Colonic mucosa (tissue), 4 donors: ENCODE data around the gene DOCK9. TPM values are rescaled to one million over a fixed set of nuclear protein-coding genes. Genes with fewer than 3 reads are reported as not detected.

Experiments
- DNase-seq: peaks from one replicate; pipeline ENCODE4 v3.0.0-alpha.2; 2020
- H3K27ac ChIP-seq: fragments of 200-600 bp; one replicate; pipeline ENCODE4 v1.8.0; 2021
- H3K27me3 ChIP-seq: fragments of 200-600 bp; one replicate; pipeline ENCODE4 v1.8.0; 2021
- H3K36me3 ChIP-seq: fragments of 200-600 bp; one replicate; pipeline ENCODE4 v1.8.0; 2021
- H3K4me1 ChIP-seq: fragments of 200-600 bp; one replicate; pipeline ENCODE4 v1.8.0; 2021; ENCODE audit warnings: mild to moderate bottlenecking
- H3K4me3 ChIP-seq: fragments of 200-600 bp; one replicate; pipeline ENCODE4 v1.8.0; 2021
- H3K9ac ChIP-seq, 2 donors: one replicate each; pipeline ENCODE4 v1.7.0; 2013; ENCODE audit warnings: control low read depth in 2 of 2, low read depth in 2 of 2, low read length in 2 of 2
- H3K9me3 ChIP-seq: fragments of 200-600 bp; one replicate; pipeline ENCODE4 v1.8.0; 2021
- intact Hi-C: fragments of 100-400 bp; cut with DNase I; formaldehyde crosslinking; loops from one replicate; pipeline ENCODE4 v1.14.1; 2022
- total RNA-seq, 2 donors: library from RNA; stranded (reverse); fragmentation: NEBNext Ultra II Directional in 1 of 2; extraction: Animal tissue kit (Norgen Biotek cat#: 25700) in 1 of 2; gene quantifications; one replicate each; pipeline ENCODE4 v1.2.1, GENCODE V29; 2021
- TF ChIP-seq, protein P1 (sequence below): fragments of 200-600 bp; IDR thresholded peaks from one replicate; pipeline ENCODE4 v1.8.0; 2022; ENCODE audit warnings: antibody characterized with exemption, mild to moderate bottlenecking
- donor health status: healthy.
- donor health status: DM: no; HTN: no; CAD: no.
- donor health status: DM: no; HTN: no; CAD: no.

DOCK9 gene
- total RNA-seq, 2 donors from 2014 or later, result 42.3 to 52.4 TPM

DNA sequence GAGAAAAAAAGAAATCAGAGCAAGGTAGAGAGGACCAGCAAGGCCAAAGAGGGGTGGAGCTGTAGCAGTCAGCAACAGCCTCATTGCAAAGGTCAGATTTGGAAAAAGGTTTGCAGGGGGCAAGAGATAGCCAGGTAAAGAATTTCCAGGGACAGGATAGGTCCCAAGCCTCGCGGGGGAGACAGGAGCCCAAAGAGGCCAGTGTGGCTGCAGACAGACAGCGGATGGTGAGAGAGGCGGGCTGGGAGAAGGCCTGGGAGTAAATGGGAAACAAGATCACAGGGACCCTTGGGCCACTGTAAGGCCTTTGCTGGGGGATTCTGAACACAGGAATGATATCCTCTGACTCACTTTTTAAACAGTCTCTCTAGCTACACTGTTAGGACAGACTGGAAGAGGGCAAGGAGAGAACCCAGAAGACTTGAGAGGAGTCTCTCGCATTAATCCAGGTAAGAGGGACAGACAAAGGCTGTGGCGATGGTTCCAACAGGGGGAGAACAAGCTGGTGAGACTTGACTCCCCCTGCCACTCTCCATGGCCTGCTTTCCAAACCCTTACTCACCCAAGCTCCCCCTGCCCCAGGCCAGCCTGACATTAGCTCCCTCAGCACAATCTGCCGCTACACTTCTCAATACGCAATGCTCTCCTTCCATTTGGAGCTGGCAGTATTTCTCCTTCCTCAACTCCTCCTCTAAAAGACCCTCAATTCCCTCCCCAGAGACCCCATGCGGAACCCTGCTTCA is 31.8 kb downstream of the DOCK9 start:
- H3K9me3 ChIP-seq, result no peaks in the 10 kb centered on the region
- intact Hi-C loops, result no loop called here
- no peaks in the 10 kb centered on the region for H3K4me1 ChIP-seq
- no peaks in the 10 kb centered on the region for H3K27me3 ChIP-seq
- TF ChIP-seq, protein P1, sequence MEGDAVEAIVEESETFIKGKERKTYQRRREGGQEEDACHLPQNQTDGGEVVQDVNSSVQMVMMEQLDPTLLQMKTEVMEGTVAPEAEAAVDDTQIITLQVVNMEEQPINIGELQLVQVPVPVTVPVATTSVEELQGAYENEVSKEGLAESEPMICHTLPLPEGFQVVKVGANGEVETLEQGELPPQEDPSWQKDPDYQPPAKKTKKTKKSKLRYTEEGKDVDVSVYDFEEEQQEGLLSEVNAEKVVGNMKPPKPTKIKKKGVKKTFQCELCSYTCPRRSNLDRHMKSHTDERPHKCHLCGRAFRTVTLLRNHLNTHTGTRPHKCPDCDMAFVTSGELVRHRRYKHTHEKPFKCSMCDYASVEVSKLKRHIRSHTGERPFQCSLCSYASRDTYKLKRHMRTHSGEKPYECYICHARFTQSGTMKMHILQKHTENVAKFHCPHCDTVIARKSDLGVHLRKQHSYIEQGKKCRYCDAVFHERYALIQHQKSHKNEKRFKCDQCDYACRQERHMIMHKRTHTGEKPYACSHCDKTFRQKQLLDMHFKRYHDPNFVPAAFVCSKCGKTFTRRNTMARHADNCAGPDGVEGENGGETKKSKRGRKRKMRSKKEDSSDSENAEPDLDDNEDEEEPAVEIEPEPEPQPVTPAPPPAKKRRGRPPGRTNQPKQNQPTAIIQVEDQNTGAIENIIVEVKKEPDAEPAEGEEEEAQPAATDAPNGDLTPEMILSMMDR, result no peak
- no peak overlapping the region for H3K4me3 ChIP-seq
- no peaks in the 10 kb centered on the region for H3K36me3 ChIP-seq
- DNase-seq, result no peak
- H3K27ac ChIP-seq, result no peak overlapping the region
- H3K9ac ChIP-seq, result no peak overlapping the region

DNA sequence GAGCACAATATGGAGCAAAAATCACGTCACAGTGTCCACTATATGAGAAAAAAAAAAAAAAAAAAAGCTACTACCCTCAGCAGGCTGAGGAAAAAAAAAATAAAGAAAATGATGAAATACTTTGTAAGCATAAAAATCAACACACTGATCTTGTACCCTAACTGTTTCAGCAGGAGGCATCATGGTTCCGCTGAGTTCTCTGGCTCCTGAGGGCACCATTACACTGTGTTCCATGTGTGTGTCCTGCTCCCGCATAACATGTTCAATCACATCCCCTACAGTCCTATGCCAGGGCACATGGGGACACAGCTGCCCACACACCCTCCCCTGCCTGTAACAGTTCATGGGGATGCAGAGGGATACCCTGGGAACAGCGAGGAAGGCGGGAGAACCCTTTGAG is 33.5 kb downstream of the DOCK9 start:
- intact Hi-C loops, result no loop called here
- TF ChIP-seq, protein P1, result no peak
- no peaks in the 10 kb centered on the region for H3K36me3 ChIP-seq
- no peak overlapping the region for H3K9ac ChIP-seq
- DNase-seq, result no peak
- no peak overlapping the region for H3K4me3 ChIP-seq
- no peaks in the 10 kb centered on the region for H3K9me3 ChIP-seq
- H3K27me3 ChIP-seq, result no peaks in the 10 kb centered on the region
- no peaks in the 10 kb centered on the region for H3K4me1 ChIP-seq
- no peak overlapping the region for H3K27ac ChIP-seq

DNA sequence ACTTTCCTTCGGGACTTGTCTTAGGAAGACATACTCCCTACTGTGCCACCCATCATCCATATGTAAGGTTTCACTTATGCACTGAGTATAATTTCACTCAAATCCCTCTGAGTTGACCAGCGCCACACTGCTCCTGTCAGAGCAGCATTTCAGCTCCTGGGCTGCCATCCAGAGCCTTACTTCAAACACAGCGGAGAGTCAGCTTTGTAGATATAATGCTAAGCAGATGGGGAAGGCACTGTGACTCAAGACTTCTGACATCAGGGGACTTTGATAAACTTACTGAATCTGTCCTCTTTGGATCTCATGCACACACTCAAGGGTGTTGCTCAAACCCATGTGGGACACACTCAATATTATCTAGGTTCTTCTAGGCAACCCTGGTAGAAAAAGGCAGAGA is 34.9 kb downstream of the DOCK9 start:
- no peaks in the 10 kb centered on the region for H3K27me3 ChIP-seq
- H3K27ac ChIP-seq, result no peak overlapping the region
- no peak for DNase-seq
- H3K4me3 ChIP-seq, result no peak overlapping the region
- no peaks in the 10 kb centered on the region for H3K4me1 ChIP-seq
- no peaks in the 10 kb centered on the region for H3K9me3 ChIP-seq
- intact Hi-C loops, result no loop called here
- TF ChIP-seq, protein P1, result no peak
- no peaks in the 10 kb centered on the region for H3K36me3 ChIP-seq
- H3K9ac ChIP-seq, result no peak overlapping the region

DNA sequence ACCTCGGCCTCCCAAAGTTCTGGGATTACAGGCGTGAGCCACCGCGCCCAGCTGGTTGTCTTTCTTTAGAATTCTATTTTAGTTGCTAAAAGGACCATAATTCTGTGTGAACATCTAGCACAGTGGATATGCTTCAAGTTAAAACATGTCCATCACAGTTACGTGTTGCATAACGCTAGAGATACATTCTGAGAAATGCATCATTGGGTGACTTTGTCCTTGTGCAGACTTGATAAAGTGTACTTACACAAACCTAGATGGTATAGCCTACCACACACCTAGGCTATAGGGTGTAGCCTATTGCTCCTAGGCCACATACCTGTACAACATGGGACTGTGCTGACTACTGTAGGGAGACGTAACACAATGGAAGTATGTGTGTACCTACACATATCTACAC is 35.4 kb downstream of the DOCK9 start:
- DNase-seq, result no peak
- Histone ChIP-seq H3K9me3 (no peaks in the 10 kb centered on the region), H3K4me1 (no peaks in the 10 kb centered on the region), H3K36me3 (no peaks in the 10 kb centered on the region), H3K27ac (no peak overlapping the region), H3K4me3 (no peak overlapping the region), H3K9ac (no peak overlapping the region), H3K27me3 (no peaks in the 10 kb centered on the region)
- intact Hi-C loops, result no loop called here
- TF ChIP-seq, protein P1, result no peak

DNA sequence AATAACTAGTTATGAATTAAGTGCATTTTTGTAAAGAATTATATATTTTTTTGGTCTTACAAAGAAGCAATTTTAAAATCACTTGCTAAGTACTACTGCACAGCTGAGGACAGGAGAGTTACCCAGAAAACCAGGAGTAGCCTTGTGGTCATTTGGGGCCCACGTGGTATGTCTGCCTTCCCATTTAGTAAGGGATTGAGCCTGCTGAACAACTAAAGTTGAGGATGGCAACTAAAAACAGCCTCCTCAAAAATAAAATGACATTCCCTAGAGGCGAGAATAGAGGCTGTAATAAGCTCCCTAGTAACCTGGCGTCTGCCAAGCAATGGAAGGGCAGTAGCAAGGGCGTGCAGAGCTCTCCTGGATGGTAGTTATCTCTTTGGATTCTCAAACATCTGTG is 36.3 kb downstream of the DOCK9 start:
- no peak overlapping the region for H3K27ac ChIP-seq
- H3K27me3 ChIP-seq, result no peaks in the 10 kb centered on the region
- H3K4me3 ChIP-seq, result no peak overlapping the region
- TF ChIP-seq, protein P1, result no peak
- no peaks in the 10 kb centered on the region for H3K36me3 ChIP-seq
- no peak for DNase-seq
- H3K9ac ChIP-seq, result no peak overlapping the region
- H3K9me3 ChIP-seq, result no peaks in the 10 kb centered on the region
- intact Hi-C loops, result no loop called here
- no peaks in the 10 kb centered on the region for H3K4me1 ChIP-seq
